ENCODE data around the gene ZC3HAV1.
A peak's percentile ranks its signal among the peaks of the same experiment; 100 is the strongest.

The ZC3HAV1 gene

GRCh38 chr7:139023076-139023475, 86.4 kb downstream of the ZC3HAV1 start:
- no peak for DNase-seq (ENCODE audit: low read depth in 3 of 3)

- DNase-seq (ENCODE audit: low read depth in 3 of 3) = no peak
These were observed 87.2 kb downstream of the ZC3HAV1 start for GRCh38 chr7:139022286-139022685.

GRCh38 chr7:139018910-139019309, 90.6 kb downstream of the ZC3HAV1 start:
- no peak for DNase-seq (ENCODE audit: low read depth in 3 of 3)

- peak; percentile 23 to 53 (median 39) for DNase-seq (ENCODE audit: low read depth in 3 of 3)
These were observed 92.5 kb downstream of the ZC3HAV1 start for GRCh38 chr7:139016931-139017511.

- DNase-seq (ENCODE audit: low read depth in 3 of 3) = no peak
These were observed 98.1 kb downstream of the ZC3HAV1 start for GRCh38 chr7:139011373-139011772.

DNA sequence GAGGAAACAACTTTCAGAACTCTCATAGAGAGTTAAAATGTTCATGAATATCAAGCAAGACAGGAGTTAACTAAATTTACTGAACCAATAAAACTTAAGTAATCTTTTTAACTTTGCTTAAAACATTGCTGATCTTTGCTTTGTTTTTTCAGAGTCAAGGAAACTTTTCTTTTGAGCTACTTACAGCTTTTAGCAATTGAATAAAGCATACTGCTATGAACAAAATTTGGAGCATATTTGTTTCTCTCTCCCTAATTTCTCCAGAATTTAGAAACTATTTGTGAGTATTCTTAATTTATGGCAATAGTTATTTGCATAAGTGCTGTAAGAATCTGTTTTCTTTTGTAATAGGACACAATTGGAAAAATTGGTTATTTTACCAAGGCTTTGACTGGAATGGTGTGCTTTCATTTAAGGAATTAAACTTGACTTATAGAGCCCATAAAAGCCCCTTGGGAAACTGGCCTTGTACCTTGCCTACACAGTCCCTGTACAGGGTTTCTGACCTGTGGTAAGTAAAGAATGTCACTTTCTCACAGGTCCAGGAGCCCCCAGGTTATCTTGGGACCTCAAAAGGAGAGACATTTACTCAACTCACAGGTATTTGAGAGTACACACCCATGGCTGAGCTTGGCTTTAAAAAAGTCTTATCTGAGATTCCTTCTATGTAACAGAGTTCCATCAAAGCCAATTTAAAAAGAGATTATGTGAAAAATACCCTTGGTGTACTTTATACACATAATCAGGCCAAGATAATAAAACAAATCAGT, 105.0 kb downstream of the ZC3HAV1 start:
- DNase-seq (ENCODE audit: low read depth in 3 of 3) = no peak

GRCh38 chr7:138999414-138999813, 110.1 kb downstream of the ZC3HAV1 start:
- DNase-seq (ENCODE audit: low read depth in 3 of 3) = no peak
